Measurements from ENCODE around the gene SLC5A5. TPM values are rescaled to one million over a fixed set of nuclear protein-coding genes. Genes with fewer than 3 reads are reported as not detected.
"Not testable (repeated sequence)": the region's sequence is repeated elsewhere in the genome, so short reads cannot be mapped to it uniquely, and the experiment has no call there.

The SLC5A5 gene
- total RNA-seq, 1 experiment from 2014 or later: not detected

DNA sequence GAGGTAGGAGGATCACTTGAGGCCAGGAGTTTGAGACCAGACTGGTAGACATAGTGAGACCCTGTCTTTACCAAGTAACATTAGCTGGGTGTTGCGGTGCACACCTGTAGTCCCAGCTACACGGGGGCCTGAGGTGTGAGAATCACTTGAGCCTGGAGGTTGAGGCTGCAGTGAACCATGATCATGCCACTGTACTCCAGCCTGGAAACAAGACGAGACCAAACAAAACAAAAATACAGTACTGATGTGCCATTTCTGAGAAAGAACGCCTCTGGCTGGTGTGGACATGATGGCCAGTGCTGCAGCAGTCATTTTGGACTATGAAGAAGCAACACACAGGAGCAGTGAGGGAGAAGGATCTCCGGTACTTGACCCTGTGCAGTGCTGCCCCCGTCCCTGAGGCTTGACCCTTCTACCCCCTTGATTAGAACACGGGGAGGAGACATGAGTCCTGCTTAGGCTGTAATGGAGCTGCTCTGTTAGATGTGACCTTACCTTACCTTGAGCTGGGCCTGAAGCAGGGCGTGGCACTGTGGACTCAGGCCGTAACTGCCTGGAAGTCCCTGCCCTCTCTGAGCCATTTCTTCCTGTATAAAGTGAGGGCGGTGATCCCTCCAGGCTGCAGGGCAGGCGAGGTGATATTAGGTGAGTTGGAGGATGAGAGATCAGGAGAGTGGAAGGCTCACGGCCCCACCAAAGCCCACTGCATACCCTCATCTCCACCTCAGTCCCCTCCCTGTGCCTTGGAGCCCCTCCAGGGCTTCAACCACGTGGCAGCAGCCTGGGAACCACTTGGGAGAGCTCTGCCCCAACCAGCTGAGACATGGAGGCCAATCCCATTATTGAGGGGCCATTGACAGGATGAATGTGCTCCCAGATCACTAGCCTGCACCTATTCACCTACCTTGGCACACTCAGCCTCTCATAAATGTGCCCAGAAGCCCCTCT lies 6.1 kb upstream of the SLC5A5 start:
- in situ Hi-C loops (cut with HindIII; ENCODE audit: low pct_unique_long_range_greater_than_20kb, low sequenced_read_pairs): no loop called here
- DNase-seq (ENCODE audit: low read depth, low spot score): peak; percentile 30

DNA sequence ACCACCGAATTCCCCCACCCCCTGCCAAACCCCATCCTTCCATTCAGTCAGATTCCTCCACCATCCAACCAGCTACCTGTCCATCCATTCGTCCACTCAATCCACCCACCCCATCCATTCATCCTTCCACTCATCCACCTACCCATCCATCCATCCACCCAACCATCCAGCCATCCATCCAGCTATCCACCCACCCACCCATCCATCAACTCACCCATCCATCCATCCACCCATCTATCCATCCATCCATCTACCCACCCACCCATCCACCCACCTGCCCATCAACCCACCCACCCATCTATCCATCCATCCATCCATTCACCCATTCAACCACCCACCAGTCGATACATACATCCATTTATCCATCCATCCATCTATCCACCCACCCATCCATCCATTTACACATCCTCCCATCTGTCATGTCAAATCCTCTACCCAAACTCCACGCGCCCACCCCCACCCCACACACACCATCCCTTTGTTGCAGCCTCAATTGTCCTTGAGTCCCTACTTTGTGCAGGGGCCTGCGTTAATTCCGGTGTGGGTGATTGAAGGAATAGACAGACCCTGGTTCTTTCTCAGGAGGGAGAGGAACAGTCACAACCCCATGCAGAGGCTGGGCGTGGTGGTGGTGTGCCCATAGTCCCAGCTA lies 5.3 kb upstream of the SLC5A5 start:
- in situ Hi-C loops (cut with HindIII; ENCODE audit: low pct_unique_long_range_greater_than_20kb, low sequenced_read_pairs): no loop called here

DNA sequence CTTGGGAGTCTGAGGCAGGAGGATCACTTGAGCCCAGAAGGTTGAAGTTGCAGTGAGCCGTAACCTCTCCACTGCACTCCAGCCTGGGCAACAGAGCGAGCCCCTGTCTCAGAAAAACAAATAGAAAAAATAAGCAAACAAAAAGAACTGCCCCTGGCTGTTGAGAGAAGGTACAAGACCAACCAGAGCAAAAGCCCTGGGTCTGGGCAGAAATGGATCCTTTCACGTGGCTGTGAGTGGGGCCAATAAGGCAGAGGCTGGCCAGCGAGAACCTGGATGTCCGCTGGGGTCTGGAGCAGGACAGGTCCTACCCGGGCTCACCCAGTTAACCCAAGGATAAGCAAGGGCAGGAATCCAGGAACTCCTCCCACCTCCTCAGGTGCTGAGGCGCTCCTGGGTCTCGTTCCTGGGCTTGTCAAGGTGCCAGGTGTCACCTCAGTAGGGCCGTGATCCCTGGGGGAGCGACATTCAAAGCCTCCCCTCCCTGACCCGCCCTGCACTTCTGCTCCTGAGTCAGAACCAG lies 4.7 kb upstream of the SLC5A5 start:
- in situ Hi-C loops (cut with HindIII; ENCODE audit: low pct_unique_long_range_greater_than_20kb, low sequenced_read_pairs): no loop called here
- DNase-seq (ENCODE audit: low read depth, low spot score): no peak

More for the DNA sequence above, 5.3 kb upstream of the SLC5A5 start:
- no peak for DNase-seq (ENCODE audit: low read depth, low spot score)

DNA sequence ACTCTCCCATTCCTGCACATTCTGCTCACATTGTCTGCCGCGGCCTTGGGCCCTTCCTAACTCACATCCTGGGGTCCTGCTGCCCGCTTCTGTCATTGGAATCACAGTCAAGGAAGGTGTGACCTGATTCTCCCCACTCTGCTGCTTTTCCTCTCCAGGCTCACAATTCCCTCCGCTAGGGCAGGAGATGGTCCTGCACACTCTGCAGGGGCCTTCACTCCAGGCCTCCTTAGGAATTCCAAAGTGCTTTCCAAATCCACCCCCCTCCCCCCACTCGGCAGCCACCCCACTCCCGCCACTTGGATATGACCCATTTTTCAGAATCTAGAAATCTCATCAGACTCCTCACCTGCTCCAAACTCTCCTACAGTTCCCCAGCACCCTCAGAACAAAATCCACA lies 3.1 kb upstream of the SLC5A5 start:
- DNase-seq (ENCODE audit: low read depth, low spot score): no peak
- in situ Hi-C loops (cut with HindIII; ENCODE audit: low pct_unique_long_range_greater_than_20kb, low sequenced_read_pairs): no loop called here

DNA sequence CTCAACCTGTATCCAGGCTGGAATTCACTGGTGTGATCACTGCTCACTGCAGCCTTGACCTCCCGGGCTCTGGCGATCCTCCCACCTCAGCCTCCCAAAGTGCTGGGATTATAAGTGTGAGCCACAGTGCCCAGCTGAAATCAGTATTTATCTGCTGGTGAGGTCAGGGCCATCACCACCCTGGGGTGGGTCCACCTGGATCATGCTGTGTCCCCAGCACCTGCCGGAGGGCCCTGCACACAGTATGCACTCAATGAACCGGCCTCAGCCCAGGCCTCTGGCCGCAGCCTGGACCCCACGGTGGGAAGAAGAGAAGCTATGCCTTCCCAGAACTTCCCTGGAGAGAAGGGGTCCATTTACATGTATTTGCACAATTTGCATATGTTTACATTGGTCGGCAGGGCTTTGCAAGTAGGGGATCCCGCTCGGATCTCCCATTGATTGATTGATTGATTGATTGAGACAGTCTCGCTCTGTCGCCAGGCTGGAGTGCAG lies 2.6 kb upstream of the SLC5A5 start:
- in situ Hi-C loops (cut with HindIII; ENCODE audit: low pct_unique_long_range_greater_than_20kb, low sequenced_read_pairs): no loop called here
- DNase-seq (ENCODE audit: low read depth, low spot score): no peak

DNA sequence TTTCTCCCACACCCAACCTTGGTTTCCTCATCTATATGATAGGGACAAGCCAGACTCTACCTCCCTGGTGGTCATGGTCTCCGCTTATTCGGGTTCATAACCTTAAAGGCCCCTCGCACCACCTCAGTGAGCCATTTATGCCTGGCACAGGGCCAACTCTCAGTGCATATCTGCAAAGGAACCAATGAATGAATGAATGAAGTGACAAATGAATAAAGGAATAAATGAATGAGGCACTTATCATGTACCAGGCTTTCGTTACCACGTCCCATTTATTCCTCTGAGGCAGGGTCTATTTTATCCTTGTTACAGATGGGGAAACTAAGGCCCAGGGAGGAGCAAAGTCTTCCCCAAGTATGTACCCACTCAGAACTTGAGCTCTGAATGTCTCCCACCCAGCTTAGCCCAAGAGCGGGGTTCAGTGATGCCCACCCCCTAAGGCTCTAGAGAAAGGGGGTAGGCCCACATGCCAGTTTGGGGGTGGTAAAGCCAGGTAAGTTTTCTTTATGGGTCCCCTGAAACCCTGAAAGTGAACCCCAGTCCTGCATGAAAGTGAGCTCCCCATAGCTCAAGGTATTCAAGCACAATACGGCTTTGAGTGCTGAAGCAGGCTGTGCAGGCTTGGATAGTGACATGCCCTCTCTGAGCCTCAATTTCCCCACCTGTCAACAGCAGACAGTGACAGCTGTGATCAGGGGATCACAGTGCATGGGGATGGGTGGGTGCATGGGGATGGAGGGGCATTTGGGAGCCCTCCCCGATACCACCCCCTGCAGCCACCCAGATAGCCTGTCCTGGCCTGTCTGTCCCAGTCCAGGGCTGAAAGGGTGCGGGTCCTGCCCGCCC lies 490 bp upstream of the SLC5A5 start:
- in situ Hi-C loops (cut with HindIII; ENCODE audit: low pct_unique_long_range_greater_than_20kb, low sequenced_read_pairs): no loop called here
- no peak for DNase-seq (ENCODE audit: low read depth, low spot score)

DNA sequence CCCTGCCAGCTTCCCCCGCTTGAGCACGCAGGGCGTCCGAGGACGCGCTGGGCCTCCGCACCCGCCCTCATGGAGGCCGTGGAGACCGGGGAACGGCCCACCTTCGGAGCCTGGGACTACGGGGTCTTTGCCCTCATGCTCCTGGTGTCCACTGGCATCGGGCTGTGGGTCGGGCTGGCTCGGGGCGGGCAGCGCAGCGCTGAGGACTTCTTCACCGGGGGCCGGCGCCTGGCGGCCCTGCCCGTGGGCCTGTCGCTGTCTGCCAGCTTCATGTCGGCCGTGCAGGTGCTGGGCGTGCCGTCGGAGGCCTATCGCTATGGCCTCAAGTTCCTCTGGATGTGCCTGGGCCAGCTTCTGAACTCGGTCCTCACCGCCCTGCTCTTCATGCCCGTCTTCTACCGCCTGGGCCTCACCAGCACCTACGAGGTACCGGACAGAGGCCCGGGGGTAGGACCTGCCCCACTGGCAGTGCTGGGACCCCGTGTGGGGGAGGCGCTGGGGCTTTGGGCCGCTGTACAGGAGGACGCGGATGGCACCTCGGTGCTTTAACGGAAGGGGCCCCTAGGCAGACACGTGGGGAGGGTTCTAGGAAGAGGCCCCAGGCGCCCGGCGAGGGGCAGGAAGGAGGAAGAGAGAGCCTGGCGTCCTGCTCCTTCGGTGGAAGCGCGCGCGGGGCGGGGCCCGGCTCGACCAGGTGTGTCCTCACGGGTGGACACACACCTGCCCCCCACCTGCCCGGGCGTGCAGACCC lies 681 bp downstream of the SLC5A5 start:
- in situ Hi-C loops (cut with HindIII; ENCODE audit: low pct_unique_long_range_greater_than_20kb, low sequenced_read_pairs): no loop called here
- no peak for DNase-seq (ENCODE audit: low read depth, low spot score)

DNA sequence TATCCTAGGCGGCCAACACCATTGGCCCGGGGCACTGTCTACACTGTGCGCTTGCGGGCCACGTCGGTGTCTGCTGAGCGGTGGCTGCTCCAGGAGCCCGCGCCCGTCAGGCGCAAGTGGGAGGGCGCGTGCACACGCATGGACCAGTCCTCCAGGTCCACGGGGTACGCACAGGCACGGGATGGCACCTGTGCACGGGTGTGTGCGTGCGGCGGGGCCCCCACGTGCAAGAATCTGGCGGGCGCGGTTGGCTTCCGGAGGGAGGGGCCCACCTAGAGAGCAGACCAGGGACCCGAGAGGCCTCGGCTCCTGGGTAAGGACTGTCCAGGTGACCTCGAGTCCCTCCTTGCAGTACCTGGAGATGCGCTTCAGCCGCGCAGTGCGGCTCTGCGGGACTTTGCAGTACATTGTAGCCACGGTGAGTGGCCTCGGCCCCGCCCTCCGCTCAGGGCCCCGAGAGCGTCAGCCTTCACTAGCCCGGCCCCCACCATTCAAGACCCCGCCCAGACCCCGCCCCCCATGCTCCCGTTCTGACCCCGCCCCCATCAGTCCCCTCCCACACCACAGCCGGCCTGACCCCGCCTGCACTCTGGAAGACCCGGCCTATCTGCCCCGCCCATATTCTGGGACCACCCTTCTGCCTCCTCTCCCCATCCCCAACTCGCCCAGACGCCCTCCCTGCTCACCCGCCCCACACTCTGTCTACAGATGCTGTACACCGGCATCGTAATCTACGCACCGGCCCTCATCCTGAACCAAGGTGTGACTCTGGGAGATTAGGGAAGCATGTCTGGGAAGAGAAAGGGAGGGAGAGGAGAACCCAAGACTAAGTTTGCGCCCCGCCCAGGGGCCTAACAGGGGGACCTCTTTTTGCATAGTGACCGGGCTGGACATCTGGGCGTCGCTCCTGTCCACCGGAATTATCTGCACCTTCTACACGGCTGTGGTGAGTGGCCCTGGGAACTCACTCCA lies 2.3 kb downstream of the SLC5A5 start:
- in situ Hi-C loops (cut with HindIII; ENCODE audit: low pct_unique_long_range_greater_than_20kb, low sequenced_read_pairs): no loop called here
- peak; percentile 63 for DNase-seq (ENCODE audit: low read depth, low spot score)

DNA sequence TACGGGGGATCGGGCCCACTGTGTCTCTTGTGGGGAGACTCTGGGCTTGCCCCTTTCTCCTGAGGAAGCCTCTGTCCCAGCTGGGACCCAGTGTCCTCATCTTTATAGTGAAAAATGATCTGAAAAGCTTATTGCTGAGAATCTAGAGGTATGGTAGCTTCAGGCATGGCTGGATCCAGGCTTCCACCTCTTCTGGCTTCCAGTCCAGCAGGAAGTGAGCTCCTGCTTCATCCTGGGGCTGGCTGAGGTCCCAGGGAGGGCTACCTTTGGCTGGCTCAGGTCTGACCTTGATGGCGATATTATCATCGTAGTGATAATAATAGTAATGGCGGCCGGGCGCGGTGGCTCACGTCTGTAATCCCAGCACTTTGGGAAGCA lies 3.0 kb downstream of the SLC5A5 start:
- in situ Hi-C loops (cut with HindIII; ENCODE audit: low pct_unique_long_range_greater_than_20kb, low sequenced_read_pairs): no loop called here

DNA sequence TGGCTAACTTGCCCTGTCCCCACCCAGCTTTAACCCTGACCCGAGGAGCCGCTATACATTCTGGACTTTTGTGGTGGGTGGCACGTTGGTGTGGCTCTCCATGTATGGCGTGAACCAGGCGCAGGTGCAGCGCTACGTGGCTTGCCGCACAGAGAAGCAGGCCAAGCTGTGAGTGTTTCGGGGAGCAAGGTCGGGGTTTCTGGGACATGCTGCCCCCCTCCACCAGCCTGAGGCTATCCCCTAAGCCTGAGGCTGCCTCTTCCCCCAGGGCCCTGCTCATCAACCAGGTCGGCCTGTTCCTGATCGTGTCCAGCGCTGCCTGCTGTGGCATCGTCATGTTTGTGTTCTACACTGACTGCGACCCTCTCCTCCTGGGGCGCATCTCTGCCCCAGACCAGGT lies 6.0 kb downstream of the SLC5A5 start:
- in situ Hi-C loops (cut with HindIII; ENCODE audit: low pct_unique_long_range_greater_than_20kb, low sequenced_read_pairs): no loop called here
- DNase-seq (ENCODE audit: low read depth, low spot score): no peak

More for the DNA sequence above, 3.0 kb downstream of the SLC5A5 start:
- no peak for DNase-seq (ENCODE audit: low read depth, low spot score)

DNA sequence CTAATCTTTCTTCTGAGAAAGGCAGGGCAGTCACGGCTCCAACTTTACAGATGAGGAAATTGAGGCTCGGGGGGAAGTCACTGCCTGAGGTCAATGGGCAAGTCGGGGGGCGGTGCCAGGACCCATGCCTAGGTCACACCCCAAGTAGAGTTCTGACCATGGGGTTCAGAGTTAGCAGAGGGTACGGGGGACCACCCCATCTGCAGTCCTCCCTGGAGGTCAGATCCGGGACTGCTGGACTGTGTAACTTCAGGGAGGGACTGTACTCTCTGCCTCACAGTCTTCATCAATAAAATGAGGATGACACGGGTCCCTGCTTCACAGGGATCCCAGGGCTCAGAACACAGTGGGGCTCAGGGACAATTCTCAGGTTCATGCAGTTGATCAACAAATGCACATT lies 7.7 kb downstream of the SLC5A5 start:
- in situ Hi-C loops (cut with HindIII; ENCODE audit: low pct_unique_long_range_greater_than_20kb, low sequenced_read_pairs): no loop called here
- DNase-seq (ENCODE audit: low read depth, low spot score): no peak

DNA sequence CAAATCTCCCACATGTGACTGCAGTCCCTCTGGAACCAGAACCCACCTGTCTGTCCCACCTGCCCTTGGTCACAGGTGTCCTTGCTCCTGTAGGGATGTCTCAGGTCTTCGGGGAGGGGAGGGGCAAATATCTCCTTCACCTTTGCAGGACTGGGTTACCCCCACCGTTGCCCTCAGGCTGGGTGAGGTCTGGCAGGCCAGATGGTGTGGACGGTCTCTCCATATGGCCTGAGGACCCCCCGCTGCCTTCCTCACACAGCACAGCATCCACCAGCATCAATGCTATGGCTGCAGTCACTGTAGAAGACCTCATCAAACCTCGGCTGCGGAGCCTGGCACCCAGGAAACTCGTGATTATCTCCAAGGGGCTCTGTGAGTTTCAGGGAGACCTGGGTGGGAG lies 10.0 kb downstream of the SLC5A5 start:
- in situ Hi-C loops (cut with HindIII; ENCODE audit: low pct_unique_long_range_greater_than_20kb, low sequenced_read_pairs): no loop called here
- no peak for DNase-seq (ENCODE audit: low read depth, low spot score)

DNA sequence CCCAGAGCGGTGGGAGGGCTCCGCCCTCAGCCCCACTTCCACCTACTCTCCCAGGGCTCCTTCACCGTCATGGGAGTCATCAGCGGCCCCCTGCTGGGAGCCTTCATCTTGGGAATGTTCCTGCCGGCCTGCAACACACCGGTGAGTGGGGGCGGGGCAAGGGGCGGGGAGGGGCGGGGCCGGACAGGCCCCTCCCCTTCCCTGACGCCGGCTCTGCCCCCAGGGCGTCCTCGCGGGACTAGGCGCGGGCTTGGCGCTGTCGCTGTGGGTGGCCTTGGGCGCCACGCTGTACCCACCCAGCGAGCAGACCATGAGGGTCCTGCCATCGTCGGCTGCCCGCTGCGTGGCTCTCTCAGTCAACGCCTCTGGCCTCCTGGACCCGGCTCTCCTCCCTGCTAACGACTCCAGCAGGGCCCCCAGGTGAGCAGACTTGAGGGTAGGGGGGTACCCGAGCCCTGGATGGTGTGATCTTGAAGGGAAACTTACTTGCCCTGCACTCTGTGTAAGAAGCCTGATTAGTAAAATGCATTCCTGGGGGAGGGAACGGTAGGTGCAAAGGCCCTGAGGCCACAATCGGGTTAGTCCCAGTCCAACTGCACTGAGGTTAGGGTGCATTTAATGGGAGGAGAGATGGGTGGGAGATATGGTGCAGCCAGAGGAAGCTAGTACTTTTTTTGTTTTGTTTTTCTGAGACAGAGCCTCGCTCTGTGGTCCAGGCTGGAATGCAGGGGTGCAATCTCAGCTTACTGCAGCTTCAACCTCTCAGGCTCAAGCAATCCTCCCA lies 12.1 kb downstream of the SLC5A5 start:
- in situ Hi-C loops (cut with HindIII; ENCODE audit: low pct_unique_long_range_greater_than_20kb, low sequenced_read_pairs): no loop called here
- DNase-seq (ENCODE audit: low read depth, low spot score): no peak

DNA sequence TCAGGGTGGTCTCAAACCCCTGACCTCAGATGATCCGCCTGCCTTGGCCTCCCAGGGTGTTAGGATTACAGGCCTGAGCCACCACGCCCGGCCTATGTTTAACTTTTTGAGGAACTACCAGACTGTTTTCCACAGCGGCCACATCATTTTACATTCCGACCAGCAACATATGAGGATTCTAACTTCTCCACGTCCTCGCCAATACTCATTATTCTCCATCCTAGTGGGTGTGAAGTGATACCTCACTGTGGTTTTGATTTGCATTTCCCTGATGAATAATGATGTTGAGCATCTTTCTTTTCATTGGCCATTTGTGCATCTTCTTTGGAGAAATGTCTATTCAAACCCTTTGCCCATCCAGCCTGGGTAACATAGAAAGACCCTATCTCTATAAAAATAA lies 14.8 kb downstream of the SLC5A5 start:
- no peak for DNase-seq (ENCODE audit: low read depth, low spot score)
- in situ Hi-C loops (cut with HindIII; ENCODE audit: low pct_unique_long_range_greater_than_20kb, low sequenced_read_pairs): no loop called here

DNA sequence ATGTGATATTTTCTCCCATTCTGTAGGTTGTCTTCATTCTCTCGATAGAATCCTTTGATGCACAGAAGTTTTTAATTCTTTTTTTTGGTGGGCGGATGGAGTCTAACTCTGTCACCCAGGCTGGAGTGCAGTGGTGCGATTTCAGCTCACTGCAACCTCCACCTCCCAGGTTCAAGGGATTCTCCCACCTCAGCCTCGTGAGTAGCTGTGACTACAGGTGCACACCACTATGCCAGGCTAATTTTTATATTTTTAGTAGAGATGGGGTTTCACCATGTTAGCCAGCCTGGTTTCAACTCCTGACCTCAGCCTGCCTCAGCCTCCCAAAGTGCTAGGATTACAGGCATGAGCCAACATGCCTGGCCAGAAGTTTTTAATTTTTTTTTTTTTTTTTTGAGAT lies 15.5 kb downstream of the SLC5A5 start:
- DNase-seq (ENCODE audit: low read depth, low spot score); in situ Hi-C loops (cut with HindIII; ENCODE audit: low pct_unique_long_range_greater_than_20kb, low sequenced_read_pairs): not testable (repeated sequence)

Data from SK-MEL-5 (cell line).